KMS-11 (cell line): Measurements from ENCODE around the gene RAET1E.

Experiments
- H2AFZ ChIP-seq: fragments of 200-600 bp; sonication (generic); 2 replicates; pipeline ENCODE4 v1.6.1; 2016; ENCODE audit warnings: antibody characterized with exemption, mixed run types, low read depth
- H3K27ac ChIP-seq: fragments of 200-600 bp; sonication (generic); 2 replicates; pipeline ENCODE4 v1.6.1; 2016; ENCODE audit warnings: mild to moderate bottlenecking, mixed run types
- H3K27me3 ChIP-seq: fragments of 200-600 bp; sonication (generic); 2 replicates; pipeline ENCODE4 v1.6.1; 2017; ENCODE audit warnings: mild to moderate bottlenecking, low read depth, mixed run types, moderate library complexity; ENCODE audit not compliant: insufficient read depth
- H3K36me3 ChIP-seq: fragments of 200-600 bp; sonication (generic); 2 replicates; pipeline ENCODE4 v1.6.1; 2017; ENCODE audit warnings: mild to moderate bottlenecking, mixed run types; ENCODE audit not compliant: insufficient read depth
- H3K4me1 ChIP-seq: fragments of 200-600 bp; sonication (generic); 2 replicates; pipeline ENCODE4 v1.6.1; 2016; ENCODE audit warnings: mild to moderate bottlenecking, low read depth, mixed run types; ENCODE audit not compliant: poor library complexity, severe bottlenecking
- H3K4me2 ChIP-seq: fragments of 200-600 bp; sonication (generic); 2 replicates; pipeline ENCODE4 v1.7.0; 2016; ENCODE audit warnings: mild to moderate bottlenecking, mixed run types
- H3K4me3 ChIP-seq: fragments of 200-600 bp; sonication (generic); IDR thresholded peaks from 2 replicates; pipeline ENCODE4 v1.6.1; 2017; ENCODE audit warnings: low read depth, low read length, mixed read lengths; ENCODE audit not compliant: insufficient read depth
- H3K79me2 ChIP-seq: fragments of 200-600 bp; sonication (generic); 2 replicates; pipeline ENCODE4 v1.6.1; 2016; ENCODE audit warnings: low read depth, mixed run types; ENCODE audit not compliant: insufficient read depth
- H3K9ac ChIP-seq: fragments of 200-600 bp; sonication (generic); 2 replicates; pipeline ENCODE4 v1.6.1; 2016; ENCODE audit warnings: mild to moderate bottlenecking, mixed run types
- H4K20me1 ChIP-seq: fragments of 200-600 bp; sonication (generic); 2 replicates; pipeline ENCODE4 v1.6.1; 2016; ENCODE audit warnings: mild to moderate bottlenecking, mixed run types; ENCODE audit not compliant: insufficient read depth
- TF ChIP-seq, protein P1 (sequence below): fragments of 200-600 bp; sonication (generic); conservative IDR thresholded peaks from 2 replicates; pipeline ENCODE4 v1.6.1; 2017; ENCODE audit warnings: low read depth, mild to moderate bottlenecking, antibody characterized with exemption, low read length, moderate library complexity, mixed read lengths

The RAET1E gene

GRCh38 chr6:149898966-149899365 is 1.1 kb upstream of the RAET1E start:
- no peak overlapping the region for H3K9ac ChIP-seq
- H3K27ac ChIP-seq: no peak overlapping the region
- TF ChIP-seq, protein P1, sequence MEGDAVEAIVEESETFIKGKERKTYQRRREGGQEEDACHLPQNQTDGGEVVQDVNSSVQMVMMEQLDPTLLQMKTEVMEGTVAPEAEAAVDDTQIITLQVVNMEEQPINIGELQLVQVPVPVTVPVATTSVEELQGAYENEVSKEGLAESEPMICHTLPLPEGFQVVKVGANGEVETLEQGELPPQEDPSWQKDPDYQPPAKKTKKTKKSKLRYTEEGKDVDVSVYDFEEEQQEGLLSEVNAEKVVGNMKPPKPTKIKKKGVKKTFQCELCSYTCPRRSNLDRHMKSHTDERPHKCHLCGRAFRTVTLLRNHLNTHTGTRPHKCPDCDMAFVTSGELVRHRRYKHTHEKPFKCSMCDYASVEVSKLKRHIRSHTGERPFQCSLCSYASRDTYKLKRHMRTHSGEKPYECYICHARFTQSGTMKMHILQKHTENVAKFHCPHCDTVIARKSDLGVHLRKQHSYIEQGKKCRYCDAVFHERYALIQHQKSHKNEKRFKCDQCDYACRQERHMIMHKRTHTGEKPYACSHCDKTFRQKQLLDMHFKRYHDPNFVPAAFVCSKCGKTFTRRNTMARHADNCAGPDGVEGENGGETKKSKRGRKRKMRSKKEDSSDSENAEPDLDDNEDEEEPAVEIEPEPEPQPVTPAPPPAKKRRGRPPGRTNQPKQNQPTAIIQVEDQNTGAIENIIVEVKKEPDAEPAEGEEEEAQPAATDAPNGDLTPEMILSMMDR: no peak
- no peaks in the 10 kb centered on the region for H3K27me3 ChIP-seq
- no peaks in the 10 kb centered on the region for H3K79me2 ChIP-seq
- H2AFZ ChIP-seq: no peak overlapping the region
- H3K36me3 ChIP-seq: no peaks in the 10 kb centered on the region
- H4K20me1 ChIP-seq: no peaks in the 10 kb centered on the region
- H3K4me2 ChIP-seq: no peak overlapping the region
- no peaks in the 10 kb centered on the region for H3K4me1 ChIP-seq
- no peak overlapping the region for H3K4me3 ChIP-seq

- no peak overlapping the region for H3K4me2 ChIP-seq
- no peak overlapping the region for H3K4me3 ChIP-seq
- no peak overlapping the region for H3K27ac ChIP-seq
- H3K27me3 ChIP-seq: no peaks in the 10 kb centered on the region
- no peaks in the 10 kb centered on the region for H3K36me3 ChIP-seq
- H2AFZ ChIP-seq: no peak overlapping the region
- H4K20me1 ChIP-seq: no peaks in the 10 kb centered on the region
- TF ChIP-seq, protein P1: no peak
- no peak overlapping the region for H3K9ac ChIP-seq
- H3K79me2 ChIP-seq: no peaks in the 10 kb centered on the region
- H3K4me1 ChIP-seq: no peaks in the 10 kb centered on the region
Measured at GRCh38 chr6:149897015-149897697, 757 bp downstream of the RAET1E start.

GRCh38 chr6:149896491-149896890 is 1.4 kb downstream of the RAET1E start:
- Histone ChIP-seq H3K36me3 (no peaks in the 10 kb centered on the region), H4K20me1 (no peaks in the 10 kb centered on the region), H3K27ac (no peak overlapping the region), H3K4me1 (no peaks in the 10 kb centered on the region), H3K4me3 (no peak overlapping the region), H3K9ac (no peak overlapping the region), H3K27me3 (no peaks in the 10 kb centered on the region), H3K4me2 (no peak overlapping the region), H3K79me2 (no peaks in the 10 kb centered on the region), H2AFZ (no peak overlapping the region)
- TF ChIP-seq, protein P1: no peak

GRCh38 chr6:149895833-149896271 is 2.1 kb downstream of the RAET1E start:
- H3K27ac ChIP-seq: no peak overlapping the region
- no peak overlapping the region for H2AFZ ChIP-seq
- no peak overlapping the region for H3K4me2 ChIP-seq
- H3K79me2 ChIP-seq: no peaks in the 10 kb centered on the region
- TF ChIP-seq, protein P1: no peak
- no peaks in the 10 kb centered on the region for H3K36me3 ChIP-seq
- no peaks in the 10 kb centered on the region for H3K4me1 ChIP-seq
- no peak overlapping the region for H3K4me3 ChIP-seq
- no peaks in the 10 kb centered on the region for H4K20me1 ChIP-seq
- no peaks in the 10 kb centered on the region for H3K27me3 ChIP-seq
- no peak overlapping the region for H3K9ac ChIP-seq
